HG03565 (cell line): Measurements from ENCODE around the gene VARS1.
"Not testable (repeated sequence)": the region's sequence is repeated elsewhere in the genome, so short reads cannot be mapped to it uniquely, and the experiment has no call there.

Source experiments
- ATAC-seq: cut with Tn5 transposase; IDR thresholded peaks from one replicate; pipeline ENCODE4 v1.9.1; 2021; ENCODE audit warnings: mild to moderate bottlenecking, moderate library complexity; ENCODE audit not compliant: unreplicated experiment

The VARS1 gene

DNA sequence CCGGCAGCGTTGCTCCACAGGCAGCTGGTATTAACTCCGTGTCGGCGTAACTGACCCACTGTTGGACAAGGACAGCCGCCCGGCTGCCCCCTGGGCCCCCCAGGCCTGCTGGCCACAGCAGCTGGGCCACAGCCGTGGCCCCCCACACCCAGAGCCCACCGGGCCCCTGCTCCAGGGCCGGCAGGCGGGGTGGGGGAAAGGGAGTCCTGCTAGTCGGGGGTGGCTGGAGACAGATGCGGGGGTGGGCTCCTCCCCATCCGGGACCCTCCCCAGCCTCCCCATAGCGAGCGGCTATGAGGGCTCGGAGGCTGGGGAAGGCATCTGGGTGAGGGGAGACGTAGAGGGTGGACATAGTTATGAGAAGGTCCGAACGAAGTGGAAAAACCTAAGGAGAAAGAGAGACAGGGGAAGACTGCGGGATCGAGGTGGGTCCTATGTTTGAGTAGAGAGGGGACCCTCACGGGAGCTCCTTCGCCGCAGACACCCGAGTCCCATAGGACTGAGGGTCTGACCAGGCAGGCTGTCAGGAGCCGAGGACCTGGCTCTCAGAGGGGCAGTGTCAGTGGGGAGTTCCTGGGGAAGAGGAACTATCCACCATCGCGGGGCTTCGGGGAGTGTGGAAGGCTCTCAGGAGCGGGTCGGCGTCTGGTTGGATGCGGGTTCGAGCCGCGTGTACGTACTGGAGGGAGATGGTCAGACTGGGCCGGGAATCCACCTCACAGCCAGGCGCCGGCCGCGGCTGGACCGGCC, 511 bp downstream of the VARS1 start:
- ATAC-seq = no peak

GRCh38 chr6:31794294-31794865, 1.2 kb downstream of the VARS1 start:
- ATAC-seq = no peak

DNA sequence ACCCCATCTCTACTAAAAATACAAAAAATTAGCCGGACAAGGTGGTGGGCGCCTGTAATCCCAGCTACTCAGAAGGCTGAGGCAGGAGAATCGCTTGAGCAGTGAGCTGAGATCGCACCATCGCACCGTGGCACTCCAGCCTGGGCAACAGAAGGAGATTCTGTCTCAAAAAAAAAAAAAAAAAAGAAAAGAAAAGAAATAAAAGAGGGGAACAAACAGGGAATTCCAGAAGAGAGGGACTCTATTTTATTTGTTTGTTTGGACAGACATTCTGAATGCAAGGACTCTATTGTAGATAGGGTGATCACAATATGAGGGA, 1.7 kb downstream of the VARS1 start:
- ATAC-seq = not testable (repeated sequence)

DNA sequence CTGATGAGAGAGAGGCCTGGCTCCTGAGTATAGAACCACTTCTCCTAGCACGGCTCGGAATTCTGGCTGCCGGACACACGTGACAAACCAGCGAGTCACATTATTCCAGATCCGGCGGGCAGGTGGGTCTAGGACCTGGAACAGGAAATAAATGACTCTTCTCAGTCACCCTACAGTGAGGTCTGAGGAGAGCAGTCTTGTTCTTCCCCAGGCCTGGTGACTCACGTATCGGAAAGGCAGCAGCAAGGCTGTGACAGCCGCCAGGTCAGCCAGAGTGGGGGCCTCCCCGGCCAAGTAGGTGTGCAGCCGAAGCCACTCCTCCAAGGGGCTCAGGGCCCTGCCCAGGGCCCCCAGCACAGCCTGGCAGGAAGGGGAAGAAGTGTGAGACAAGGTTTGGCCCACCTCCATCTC, 2.8 kb downstream of the VARS1 start:
- ATAC-seq = no peak

GRCh38 chr6:31792090-31792374, 3.5 kb downstream of the VARS1 start:
- no peak for ATAC-seq

DNA sequence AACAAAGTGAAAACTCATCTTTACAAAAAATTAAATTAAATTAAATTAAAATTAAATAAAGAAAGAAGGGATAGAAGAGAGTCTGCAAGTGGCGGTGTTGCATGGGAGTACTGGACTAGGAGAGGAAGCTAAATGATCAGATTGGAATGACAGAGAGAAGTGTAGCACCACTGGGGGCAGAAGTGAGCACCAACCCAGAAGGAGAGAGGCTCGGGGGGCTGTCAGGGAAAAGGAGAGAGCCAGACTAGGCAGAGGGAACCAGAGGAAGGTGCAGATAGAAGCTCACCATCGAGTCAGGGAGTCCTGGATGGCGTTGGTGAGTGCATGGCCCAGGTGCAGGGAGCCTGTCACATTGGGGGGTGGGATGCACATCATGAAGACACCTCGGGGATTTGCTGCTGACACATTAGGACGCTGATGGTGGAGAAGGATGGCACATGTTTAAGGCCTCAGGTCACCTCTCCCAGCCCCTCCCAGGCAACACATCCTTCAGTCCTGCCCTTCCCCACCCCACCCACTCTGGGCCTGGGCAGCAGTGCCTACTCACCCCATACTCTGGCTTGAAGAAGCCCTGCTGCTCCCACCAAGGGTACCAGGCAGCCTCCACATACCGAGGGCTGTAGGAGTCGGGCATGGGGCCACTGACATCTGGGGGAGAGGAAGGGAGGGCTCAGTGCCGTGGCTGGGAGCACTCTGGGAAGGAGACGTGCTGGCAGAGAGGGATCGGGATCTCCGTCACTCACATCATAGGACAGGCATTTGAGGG, 4.0 kb downstream of the VARS1 start:
- no peak for ATAC-seq

- ATAC-seq = no peak
Measured at GRCh38 chr6:31785475-31785874, 10.1 kb downstream of the VARS1 start.

- no peak for ATAC-seq
Measured at GRCh38 chr6:31784098-31784925, 11.2 kb downstream of the VARS1 start.

DNA sequence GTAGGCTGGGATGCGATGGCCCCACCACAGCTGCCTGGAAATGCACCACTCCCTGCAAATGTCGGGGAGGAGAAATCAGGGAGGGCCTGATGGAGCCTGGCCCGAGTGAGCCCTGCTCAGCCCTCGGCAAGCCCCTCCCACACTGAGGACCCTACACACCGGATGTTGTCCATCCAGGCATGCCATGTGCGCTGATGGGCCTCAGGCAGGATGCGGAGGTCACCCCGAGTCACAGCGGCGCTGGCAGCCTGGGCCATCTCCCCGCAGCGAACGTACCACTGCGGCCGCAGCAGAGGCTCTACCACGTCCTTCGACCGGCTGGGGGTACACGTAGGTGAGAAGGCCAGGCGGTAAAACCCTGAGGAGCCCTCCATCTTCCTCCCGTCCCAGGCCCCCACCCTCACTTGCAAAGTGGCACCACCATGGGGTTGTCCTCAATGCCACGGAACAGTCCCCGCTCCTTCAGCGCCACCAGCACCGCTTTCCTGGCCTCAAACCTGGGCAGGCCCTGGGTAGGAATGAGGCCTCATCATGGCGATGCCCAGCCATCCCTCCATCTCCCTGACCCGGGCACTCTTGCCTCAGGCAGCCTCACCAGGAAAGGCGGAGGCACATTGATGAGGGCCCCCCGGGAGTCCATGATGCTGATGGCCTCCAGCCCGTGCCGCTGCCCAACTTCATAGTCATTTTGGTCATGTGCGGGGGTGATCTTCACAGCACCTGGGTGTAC, 13.3 kb downstream of the VARS1 start:
- no peak for ATAC-seq

DNA sequence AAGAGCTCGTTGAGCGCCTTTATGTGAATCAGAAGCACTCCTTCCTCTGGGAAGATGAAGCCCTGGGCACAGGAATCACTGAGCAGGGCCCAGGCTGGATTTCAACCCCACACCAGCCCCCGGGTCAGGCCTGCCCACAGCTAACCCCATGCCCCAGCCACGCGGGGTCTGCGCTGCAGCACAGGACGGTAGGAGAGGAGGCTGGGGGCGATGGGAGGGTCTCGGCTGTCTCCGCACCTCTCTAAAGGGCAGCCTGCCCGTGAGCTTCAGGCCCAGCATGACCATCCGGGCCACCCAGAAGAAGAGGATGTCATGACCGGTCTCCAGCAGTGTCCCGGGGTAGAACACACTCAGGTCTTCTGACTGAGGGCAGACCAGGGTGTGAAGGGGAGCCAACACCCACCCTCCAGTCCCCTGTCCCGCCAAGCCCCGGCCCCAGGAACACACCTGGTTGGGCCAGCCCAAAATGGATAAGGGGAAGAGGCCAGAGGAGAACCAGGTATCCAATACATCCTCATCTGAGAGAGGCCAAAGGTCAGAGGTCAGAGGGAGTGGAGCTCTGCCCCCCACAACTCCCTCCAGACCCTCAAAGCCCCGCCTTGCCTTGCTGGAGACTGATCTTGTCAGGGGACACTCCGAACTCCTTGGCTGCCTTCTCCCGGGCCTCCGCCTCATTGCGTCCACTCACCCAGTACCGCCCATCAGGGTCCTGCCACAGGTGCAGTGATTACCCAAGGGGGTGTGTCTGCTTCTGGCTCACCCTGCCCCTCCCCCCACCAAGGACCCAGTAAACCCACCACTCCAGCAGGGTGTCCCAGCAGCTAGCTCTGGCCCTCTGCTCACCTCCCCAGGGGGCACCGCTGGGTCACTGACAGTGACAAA, 14.1 kb downstream of the VARS1 start:
- ATAC-seq = no peak

- no peak for ATAC-seq
Measured at GRCh38 chr6:31780507-31781243, 14.9 kb downstream of the VARS1 start.

DNA sequence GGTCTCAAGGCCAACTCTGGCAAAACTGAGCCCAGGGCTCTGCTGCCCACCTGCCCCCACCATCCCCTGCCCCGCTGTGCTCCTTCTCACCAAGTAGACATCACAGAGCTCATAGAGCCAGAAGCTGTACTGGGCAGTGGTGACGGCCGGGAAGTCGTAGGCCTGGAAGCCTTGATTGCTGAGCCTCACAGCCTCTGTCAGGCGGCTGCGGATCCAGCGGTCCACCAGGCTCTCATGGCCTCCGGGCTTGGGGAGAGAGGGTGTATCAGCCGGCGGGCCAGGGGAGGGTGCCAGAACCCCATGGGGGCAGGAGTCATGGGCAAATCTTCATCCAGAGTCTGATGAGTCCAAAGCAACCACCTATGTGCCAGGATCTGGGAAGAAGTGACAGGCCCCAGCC, 15.6 kb downstream of the VARS1 start:
- ATAC-seq = no peak

- ATAC-seq = no peak
Measured at GRCh38 chr6:31778999-31779885, 16.3 kb downstream of the VARS1 start.

DNA sequence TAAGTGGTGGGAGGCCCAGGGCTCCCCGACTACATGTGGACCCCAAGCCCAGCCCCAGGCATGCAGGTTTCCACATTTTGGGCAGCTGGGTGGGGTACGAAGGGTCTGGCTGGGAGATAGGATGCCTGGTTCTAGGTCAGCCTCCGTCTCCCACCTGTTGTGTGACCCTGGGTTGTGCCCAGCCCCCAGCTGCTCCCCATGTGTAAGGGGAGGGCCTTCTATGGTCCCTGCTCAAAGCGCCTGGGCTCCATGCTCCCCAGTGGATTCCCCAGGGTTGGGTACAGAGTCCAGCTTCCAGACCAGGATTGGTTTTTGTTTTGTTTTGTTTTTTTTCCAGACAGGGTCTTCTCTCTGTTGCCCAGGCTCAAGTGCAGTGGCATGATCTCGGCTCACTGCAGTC, 17.4 kb downstream of the VARS1 start:
- ATAC-seq = no peak

DNA sequence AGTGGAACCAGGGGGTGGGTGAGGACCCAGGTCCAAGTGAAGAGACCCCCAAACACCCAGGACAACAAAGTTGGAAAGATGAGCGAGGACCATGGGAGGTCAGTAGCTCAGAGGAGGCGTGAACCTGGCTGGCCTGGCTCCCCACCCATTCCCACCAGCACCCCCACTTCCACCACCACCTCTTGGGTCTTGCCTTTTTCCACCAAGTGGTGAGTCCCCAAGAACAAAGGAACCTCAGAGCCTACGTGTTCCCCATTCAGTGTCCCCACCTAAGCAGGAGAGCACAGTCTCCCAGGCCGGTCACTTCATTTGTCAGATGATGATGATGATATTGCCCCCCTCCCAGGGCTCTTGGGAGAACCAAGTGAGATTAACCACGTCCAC, 17.9 kb downstream of the VARS1 start:
- ATAC-seq = no peak

- ATAC-seq = peak; percentile 71
Measured at GRCh38 chr6:31776989-31777666, 18.4 kb downstream of the VARS1 start, which contains the start of gene VWA7. Gene VWA7 (minus strand): TSS chr6:31777328. CDS start chr6:31776779, 549 bp downstream.

DNA sequence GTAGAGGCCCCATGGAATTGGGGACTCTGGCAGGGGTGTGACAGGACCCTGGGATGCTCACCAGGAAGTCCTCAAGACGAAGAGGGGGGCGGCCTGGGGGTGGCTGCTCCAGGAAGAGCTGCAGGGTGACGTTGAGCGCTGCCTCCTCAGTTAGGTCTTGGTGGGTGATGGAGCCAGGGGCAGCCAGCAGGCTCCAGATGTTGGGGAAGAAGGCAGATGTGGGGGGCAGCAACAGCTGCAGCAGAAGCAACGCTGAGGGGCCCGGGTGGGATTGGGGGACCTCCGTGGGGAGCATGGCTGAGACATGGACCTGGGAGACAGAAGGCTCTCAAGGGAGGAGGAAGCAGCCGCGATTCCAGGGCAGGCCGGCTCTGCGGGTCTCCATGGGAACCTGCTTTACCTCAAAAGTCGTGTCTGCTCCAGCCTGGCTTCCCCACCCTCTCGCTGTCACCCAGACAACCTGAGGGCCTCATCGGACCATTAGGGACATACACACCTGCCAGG, 19.0 kb downstream of the VARS1 start:
- no peak for ATAC-seq
